OCI-LY3 (cell line): Measurements from ENCODE around the gene ANKDD1A.

ENCODE experiments used
- H2AFZ ChIP-seq: fragments of 200-600, 300-600 bp; shearing (Covaris generic); 2 replicates; pipeline ENCODE4 v1.6.0; 2014; ENCODE audit warnings: antibody characterized with exemption, low read depth, low read length
- H3K27ac ChIP-seq: fragments of 200-600, 300-600 bp; sonication (generic); 2 replicates; pipeline ENCODE4 v1.5.1; 2014; ENCODE audit warnings: mild to moderate bottlenecking, low read length, moderate library complexity, mixed read lengths
- H3K27me3 ChIP-seq: fragments of 200-600, 300-600 bp; sonication (generic); 2 replicates; pipeline ENCODE4 v1.6.1; 2014; ENCODE audit warnings: low read depth, low read length, mixed read lengths
- H3K36me3 ChIP-seq: fragments of 200-600, 300-600 bp; sonication (generic); replicated peaks from 2 replicates; pipeline ENCODE3; 2014; ENCODE audit warnings: low read depth, low read length, mixed read lengths
- H3K4me1 ChIP-seq: fragments of 300-600, 200-600 bp; sonication (generic); 2 replicates; pipeline ENCODE4 v1.6.1; 2014; ENCODE audit warnings: low read length, mixed read lengths
- H3K4me2 ChIP-seq: fragments of 200-600, 300-600 bp; sonication (generic); 2 replicates; pipeline ENCODE4 v1.6.1; 2014; ENCODE audit warnings: low read length, mixed read lengths
- H3K4me3 ChIP-seq: fragments of 300-600, 200-600 bp; sonication (generic); 2 replicates; pipeline ENCODE4 v1.5.1; 2014; ENCODE audit warnings: antibody characterized with exemption, mild to moderate bottlenecking, low read length, moderate library complexity
- H3K79me2 ChIP-seq: fragments of 300-600, 200-600 bp; shearing (Covaris generic); 2 replicates; pipeline ENCODE4 v1.6.1; 2014; ENCODE audit warnings: mild to moderate bottlenecking, low read length, mixed read lengths
- H3K9ac ChIP-seq: fragments of 300-600, 200-600 bp; shearing (Covaris generic); 2 replicates; pipeline ENCODE4 v1.6.0; 2014; ENCODE audit warnings: mild to moderate bottlenecking, low read length, moderate library complexity
- H3K9me3 ChIP-seq: fragments of 200-600, 300-600 bp; shearing (Covaris generic); 2 replicates; pipeline ENCODE4 v1.6.1; 2014; ENCODE audit warnings: low read length, mixed read lengths; ENCODE audit not compliant: insufficient read depth
- H4K20me1 ChIP-seq: fragments of 200-600, 300-600 bp; sonication (generic); 2 replicates; pipeline ENCODE4 v1.6.1; 2016; ENCODE audit warnings: low read length, mixed read lengths; ENCODE audit not compliant: insufficient read depth
- CTCF ChIP-seq: fragments of 200-600, 300-600 bp; sonication (generic); IDR thresholded peaks from 2 replicates; pipeline ENCODE4 v1.5.1; 2014; ENCODE audit warnings: antibody characterized with exemption, low read length, low read depth
- EZH2phosphoT487 ChIP-seq: fragments of 200-600 bp; shearing (Covaris generic); IDR thresholded peaks from 2 replicates; pipeline ENCODE4 v1.6.1; 2018; ENCODE audit warnings: antibody characterized with exemption, mixed run types, low read depth

ANKDD1A gene

DNA sequence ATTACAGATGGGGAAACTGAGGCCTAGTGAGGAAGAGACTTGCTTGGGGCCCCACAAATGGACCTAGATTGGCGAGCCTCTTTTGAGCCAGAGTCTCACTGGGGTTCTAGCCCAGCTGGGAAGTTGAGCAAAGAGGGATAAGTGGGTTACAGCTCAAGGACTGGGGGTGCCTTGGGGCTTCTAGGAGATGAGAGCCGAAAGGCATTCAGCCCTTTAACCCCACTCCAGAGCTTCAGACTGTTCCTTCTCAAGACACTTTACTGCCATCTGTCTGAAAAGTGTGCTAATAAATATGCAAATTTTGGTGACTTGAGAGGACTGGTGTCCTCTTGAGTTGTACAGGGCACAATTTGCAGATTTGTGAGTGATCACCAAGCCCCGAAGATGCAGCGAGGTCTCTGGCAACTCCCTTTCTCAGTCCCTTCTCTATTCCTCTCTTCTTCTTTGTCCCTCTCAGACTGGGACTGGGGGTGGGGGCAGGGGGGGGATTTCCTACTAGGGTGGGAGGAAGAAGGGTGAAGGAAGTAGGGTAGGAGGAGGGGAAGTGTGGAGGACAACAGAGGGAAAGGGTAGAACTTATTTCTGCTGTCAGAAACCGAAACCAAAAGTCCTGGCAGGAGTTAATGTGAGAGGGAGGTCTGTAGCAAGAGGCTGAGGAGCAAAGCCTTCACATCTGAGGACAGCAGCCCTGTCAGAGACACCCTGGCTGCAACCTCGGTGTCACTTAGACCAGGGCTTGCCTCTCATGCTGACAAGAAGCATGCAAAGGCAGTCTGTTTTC lies 16.2 kb upstream of the ANKDD1A start:
- H3K27me3 ChIP-seq, result no peaks in the 10 kb centered on the region
- no peaks in the 10 kb centered on the region for H3K36me3 ChIP-seq
- peak overlapping the region; percentile 99 for H3K4me2 ChIP-seq
- H4K20me1 ChIP-seq, result no peaks in the 10 kb centered on the region
- H3K9me3 ChIP-seq, result no peaks in the 10 kb centered on the region
- peak overlapping the region; percentile 84 for H3K4me3 ChIP-seq
- no peak overlapping the region for H2AFZ ChIP-seq
- peak overlapping the region; percentile 99 for H3K27ac ChIP-seq
- peak overlapping the region; percentile 98 for H3K9ac ChIP-seq
- no peaks in the 10 kb centered on the region for H3K79me2 ChIP-seq
- H3K4me1 ChIP-seq, result peaks cover 74% of the 10 kb centered on the region
- TF ChIP-seq CTCF (peak; percentile 57), EZH2phosphoT487 (no peak)

DNA sequence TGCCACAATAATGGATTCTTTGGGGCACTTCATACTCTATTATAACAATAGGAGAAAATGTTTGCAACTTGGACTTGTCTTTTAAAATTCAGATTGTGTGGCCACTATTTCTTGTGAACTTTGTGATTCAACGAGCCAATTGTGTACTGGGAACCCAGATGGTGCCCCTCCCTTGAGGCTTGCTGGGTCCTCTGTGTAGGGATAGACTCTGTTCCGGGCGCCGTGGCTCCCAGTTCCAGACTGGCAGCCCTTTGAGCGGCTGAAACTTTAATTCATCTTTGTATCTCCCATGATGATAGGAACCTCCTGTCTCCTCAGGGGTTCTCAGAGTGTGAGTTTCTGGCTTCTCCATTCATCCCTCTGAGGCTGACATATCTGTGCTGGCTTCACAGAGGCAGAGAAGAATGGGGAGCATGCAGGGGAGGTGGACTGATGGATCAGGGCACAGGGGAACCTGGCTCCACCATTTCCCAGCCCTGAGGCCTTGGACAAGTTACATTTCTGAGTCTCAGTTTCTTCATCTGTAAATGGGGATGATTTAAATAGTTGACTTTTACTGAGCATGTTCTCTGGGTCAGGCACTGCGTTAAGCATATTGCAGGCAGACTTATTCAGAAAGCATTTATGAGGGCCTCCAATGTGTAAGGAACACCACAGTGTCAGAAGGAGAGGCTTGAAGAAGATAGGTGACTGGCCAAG lies 15.2 kb upstream of the ANKDD1A start:
- Histone ChIP-seq H3K9me3 (peaks cover 7% of the 10 kb centered on the region; the same call in 1 of the 2 replicates), H3K36me3 (peaks cover 6% of the 10 kb centered on the region), H3K27me3 (no peaks in the 10 kb centered on the region), H4K20me1 (no peaks in the 10 kb centered on the region), H3K4me3 (peak overlapping the region; percentile 84), H3K4me2 (peak overlapping the region; percentile 99), H3K4me1 (peaks cover 64% of the 10 kb centered on the region), H3K79me2 (no peaks in the 10 kb centered on the region), H3K9ac (peak overlapping the region; percentile 98), H2AFZ (no peak overlapping the region), H3K27ac (peak overlapping the region; percentile 99)
- no peak for TF ChIP-seq CTCF
- no peak for TF ChIP-seq EZH2phosphoT487

- peak overlapping the region; percentile 99; the same call in 1 of the 2 replicates for H3K4me2 ChIP-seq
- peak overlapping the region; percentile 99 for H3K27ac ChIP-seq
- H4K20me1 ChIP-seq, result no peaks in the 10 kb centered on the region
- H3K9ac ChIP-seq, result peak overlapping the region; percentile 98; the same call in 1 of the 2 replicates
- no peaks in the 10 kb centered on the region for H3K27me3 ChIP-seq
- H2AFZ ChIP-seq, result no peak overlapping the region
- peaks cover 57% of the 10 kb centered on the region for H3K4me1 ChIP-seq
- H3K36me3 ChIP-seq, result peaks cover 9% of the 10 kb centered on the region
- no peak overlapping the region for H3K4me3 ChIP-seq
- peaks cover 12% of the 10 kb centered on the region; the same call in 1 of the 2 replicates for H3K9me3 ChIP-seq
- TF ChIP-seq EZH2phosphoT487 (no peak), CTCF (no peak)
- H3K79me2 ChIP-seq, result no peaks in the 10 kb centered on the region
Observed at GRCh38 chr15:64897345-64897985, 14.2 kb upstream of the ANKDD1A start.

DNA sequence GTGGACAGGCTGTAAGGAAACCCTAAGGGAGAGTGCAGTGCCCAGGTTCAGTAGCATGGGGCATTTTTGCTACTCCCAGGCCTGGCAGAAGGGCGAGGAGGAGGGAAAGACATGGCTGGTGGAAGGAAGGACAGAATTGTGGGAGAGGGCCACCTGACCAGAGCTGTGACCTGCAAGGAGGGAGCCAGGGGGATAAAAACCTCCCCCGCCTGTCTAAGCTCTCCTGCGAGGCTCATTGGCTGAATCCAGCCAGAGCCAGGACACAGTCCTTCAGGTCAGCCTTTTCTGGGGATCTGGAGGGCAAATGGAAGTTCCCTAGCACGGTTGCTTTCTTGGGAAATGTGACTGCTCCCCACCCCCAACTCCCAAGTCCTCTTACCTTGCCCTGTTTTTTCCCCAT lies 13.3 kb upstream of the ANKDD1A start:
- Histone ChIP-seq H3K4me1 (peaks cover 57% of the 10 kb centered on the region), H3K9ac (no peak overlapping the region), H2AFZ (no peak overlapping the region), H3K9me3 (peaks cover 12% of the 10 kb centered on the region; the same call in 1 of the 2 replicates), H3K4me2 (no peak overlapping the region), H3K4me3 (no peak overlapping the region), H3K36me3 (peaks cover 9% of the 10 kb centered on the region), H3K27ac (peak overlapping the region; percentile 99; the same call in 1 of the 2 replicates), H4K20me1 (no peaks in the 10 kb centered on the region), H3K27me3 (no peaks in the 10 kb centered on the region), H3K79me2 (no peaks in the 10 kb centered on the region)
- TF ChIP-seq CTCF (no peak), EZH2phosphoT487 (no peak)
